ENCODE results near the gene NEU2. TPM values are rescaled to one million over a fixed set of nuclear protein-coding genes. Genes with fewer than 3 reads are reported as not detected.
"Not testable (repeated sequence)": the region's sequence is repeated elsewhere in the genome, so short reads cannot be mapped to it uniquely, and the experiment has no call there.

The NEU2 gene
- total and polyA plus RNA-seq, 3 experiments from 2014 or later: not detected

GRCh38 chr2:233013027-233013461 is 19.4 kb upstream of the NEU2 start, which contains the start of gene NGEF:
Gene NGEF, minus strand, starts transcription at chr2:233013256. Its CDS starts 38,366 bp downstream, at chr2:232974890.
- Mint-ChIP-seq H3K27ac (no peak within 1 kb of the TSS), H3K4me3 (no peak within 1 kb of the TSS), H3K36me3 (peaks cover 0 to 9% (median 0%) of the 10 kb centered on the region in 3 donors), H3K9me3 (peaks cover 0 to 5% (median 2%) of the 10 kb centered on the region in 5 donors), H3K27me3 (peaks cover 1 to 6% of the 10 kb centered on the region in 2 donors), H3K4me1 (no peaks in the 10 kb centered on the region)
- H3K4me3 ChIP-seq (ENCODE audit: low read length): no peak within 1 kb of the TSS
- H3K27ac ChIP-seq (ENCODE audit: low read depth, low read length): no peak within 1 kb of the TSS
- POLR2A ChIA-PET: no interaction called here
- no peaks in the 10 kb centered on the region for H3K27me3 ChIP-seq (ENCODE audit: insufficient read depth, low read length, poor library complexity, severe bottlenecking)
- no peak for DNase-seq
- H3K4me1 ChIP-seq (ENCODE audit: insufficient read depth, low read length): no peaks in the 10 kb centered on the region
- no peaks in the 10 kb centered on the region for H3K9me3 ChIP-seq (ENCODE audit: low read length)
- CTCF ChIA-PET: no interaction called here
- no peaks in the 10 kb centered on the region for H3K36me3 ChIP-seq (ENCODE audit: insufficient read depth, low read length)

- no peak for DNase-seq
- no peaks in the 10 kb centered on the region for H3K27me3 ChIP-seq (ENCODE audit: insufficient read depth, low read length, poor library complexity, severe bottlenecking)
- Mint-ChIP-seq H3K9me3 (peaks cover 0 to 5% (median 2%) of the 10 kb centered on the region in 5 donors), H3K4me3 (no peak overlapping the region), H3K4me1 (no peaks in the 10 kb centered on the region), H3K27ac (no peak overlapping the region), H3K27me3 (peaks cover 1 to 6% of the 10 kb centered on the region in 2 donors), H3K36me3 (peaks cover 0 to 9% (median 0%) of the 10 kb centered on the region in 3 donors)
- H3K27ac ChIP-seq (ENCODE audit: low read depth, low read length): no peak overlapping the region
- ChIA-PET CTCF (interaction anchor here (0.7 kb wide), 1 partner anchor 15 kb away, joined by 3 read pairs; no protein-coding TSS in a partner anchor), POLR2A (no interaction called here)
- H3K4me3 ChIP-seq (ENCODE audit: low read length): no peak overlapping the region
- no peaks in the 10 kb centered on the region for H3K36me3 ChIP-seq (ENCODE audit: insufficient read depth, low read length)
- no peaks in the 10 kb centered on the region for H3K4me1 ChIP-seq (ENCODE audit: insufficient read depth, low read length)
- H3K9me3 ChIP-seq (ENCODE audit: low read length): no peaks in the 10 kb centered on the region
Observed at GRCh38 chr2:233013650-233014049, 18.8 kb upstream of the NEU2 start.

DNA sequence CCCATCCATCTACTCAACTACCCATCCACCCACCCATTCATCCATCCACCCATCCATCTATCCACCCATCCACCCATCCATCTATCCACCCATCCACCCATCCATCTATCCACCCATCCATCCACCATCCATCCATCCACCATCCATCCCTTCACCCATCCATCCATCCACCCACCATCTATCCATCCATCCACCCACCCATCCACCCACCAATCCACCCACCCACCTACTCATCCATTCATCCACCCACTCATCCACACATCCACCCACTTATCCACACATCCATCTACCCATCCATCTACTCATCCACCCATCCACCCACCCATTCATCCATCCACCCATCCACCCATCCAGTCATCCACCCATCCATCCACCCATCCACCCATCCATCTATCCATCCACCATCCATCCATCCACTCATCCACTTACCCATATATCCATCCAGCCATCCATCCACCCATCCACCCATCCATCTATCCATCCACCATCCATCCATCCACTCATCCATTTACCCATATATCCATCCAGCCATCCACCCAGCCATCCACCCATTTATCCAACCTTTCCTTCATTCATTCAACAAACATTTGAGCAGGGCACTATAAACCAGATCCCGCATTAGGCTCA is 17.3 kb upstream of the NEU2 start:
- H3K27ac Mint-ChIP-seq: no peak overlapping the region
- no peaks in the 10 kb centered on the region for H3K36me3 ChIP-seq (ENCODE audit: insufficient read depth, low read length)
- H3K4me3 ChIP-seq (ENCODE audit: low read length): no peak overlapping the region
- peaks cover 0 to 5% (median 2%) of the 10 kb centered on the region in 5 donors for H3K9me3 Mint-ChIP-seq
- DNase-seq: no peak
- no peaks in the 10 kb centered on the region for H3K27me3 ChIP-seq (ENCODE audit: insufficient read depth, low read length, poor library complexity, severe bottlenecking)
- ChIA-PET POLR2A (no interaction called here), CTCF (no interaction called here)
- H3K36me3 Mint-ChIP-seq: peaks cover 0 to 9% (median 0%) of the 10 kb centered on the region in 3 donors
- no peaks in the 10 kb centered on the region for H3K4me1 ChIP-seq (ENCODE audit: insufficient read depth, low read length)
- H3K4me3 Mint-ChIP-seq: peak overlapping the region in 1 of 7 donors; percentile 21
- H3K27ac ChIP-seq (ENCODE audit: low read depth, low read length): no peak overlapping the region
- peaks cover 0 to 6% of the 10 kb centered on the region in 2 donors for H3K27me3 Mint-ChIP-seq
- no peaks in the 10 kb centered on the region for H3K4me1 Mint-ChIP-seq
- no peaks in the 10 kb centered on the region for H3K9me3 ChIP-seq (ENCODE audit: low read length)

GRCh38 chr2:233017947-233018346 is 14.5 kb upstream of the NEU2 start:
- ChIA-PET CTCF (no interaction called here), POLR2A (no interaction called here)

GRCh38 chr2:233019610-233020009 is 12.9 kb upstream of the NEU2 start:
- H3K4me3 Mint-ChIP-seq; H3K27ac Mint-ChIP-seq; H3K36me3 ChIP-seq (ENCODE audit: insufficient read depth, low read length); H3K9me3 ChIP-seq (ENCODE audit: low read length); H3K4me3 ChIP-seq (ENCODE audit: low read length); DNase-seq; H3K27me3 ChIP-seq (ENCODE audit: insufficient read depth, low read length, poor library complexity, severe bottlenecking); H3K4me1 Mint-ChIP-seq; H3K4me1 ChIP-seq (ENCODE audit: insufficient read depth, low read length); H3K9me3 Mint-ChIP-seq; H3K36me3 Mint-ChIP-seq; POLR2A ChIA-PET; CTCF ChIA-PET; H3K27me3 Mint-ChIP-seq; H3K27ac ChIP-seq (ENCODE audit: low read depth, low read length): not testable (repeated sequence)

More at GRCh38 chr2:233017947-233018346, 14.5 kb upstream of the NEU2 start:
- Histone ChIP-seq H3K4me1 (ENCODE audit: insufficient read depth, low read length) (no peaks in the 10 kb centered on the region), H3K27me3 (ENCODE audit: insufficient read depth, low read length, poor library complexity, severe bottlenecking) (no peaks in the 10 kb centered on the region), H3K36me3 (ENCODE audit: insufficient read depth, low read length) (no peaks in the 10 kb centered on the region), H3K4me3 (ENCODE audit: low read length) (no peak overlapping the region), H3K27ac (ENCODE audit: low read depth, low read length) (no peak overlapping the region), H3K9me3 (ENCODE audit: low read length) (no peaks in the 10 kb centered on the region)
- no peak overlapping the region for H3K27ac Mint-ChIP-seq
- no peaks in the 10 kb centered on the region for H3K4me1 Mint-ChIP-seq
- H3K36me3 Mint-ChIP-seq: peaks cover 0 to 9% (median 0%) of the 10 kb centered on the region in 3 donors
- H3K4me3 Mint-ChIP-seq: no peak overlapping the region
- peaks cover 0 to 5% (median 2%) of the 10 kb centered on the region in 5 donors for H3K9me3 Mint-ChIP-seq
- DNase-seq: no peak
- peaks cover 2 to 3% of the 10 kb centered on the region in 2 donors for H3K27me3 Mint-ChIP-seq

DNA sequence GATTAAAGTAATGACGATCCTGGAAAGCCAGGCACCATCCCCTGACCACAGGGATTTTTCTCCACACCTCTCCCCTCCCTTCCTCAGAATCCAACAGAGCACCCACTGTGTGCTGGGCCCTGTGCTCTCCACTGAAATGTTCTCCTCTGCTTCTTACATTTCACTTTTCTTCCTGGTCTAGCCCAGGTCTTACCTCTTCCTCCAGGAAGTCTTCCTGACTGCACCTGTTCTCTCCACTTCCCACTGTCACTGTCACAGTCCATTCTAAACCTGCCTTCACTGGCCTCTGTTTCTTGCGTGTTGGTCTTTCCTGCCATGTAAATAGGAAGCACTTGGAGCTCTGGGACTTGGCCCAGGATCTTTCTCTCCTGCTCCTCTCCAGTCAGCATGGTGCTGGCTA is 12.0 kb upstream of the NEU2 start:
- Histone ChIP-seq H3K4me1 (ENCODE audit: insufficient read depth, low read length) (no peaks in the 10 kb centered on the region), H3K4me3 (ENCODE audit: low read length) (no peak overlapping the region), H3K9me3 (ENCODE audit: low read length) (no peaks in the 10 kb centered on the region), H3K27me3 (ENCODE audit: insufficient read depth, low read length, poor library complexity, severe bottlenecking) (no peaks in the 10 kb centered on the region), H3K27ac (ENCODE audit: low read depth, low read length) (no peak overlapping the region), H3K36me3 (ENCODE audit: insufficient read depth, low read length) (no peaks in the 10 kb centered on the region)
- Mint-ChIP-seq H3K4me3 (no peak overlapping the region), H3K27ac (no peak overlapping the region), H3K36me3 (peaks cover 0 to 6% (median 0%) of the 10 kb centered on the region in 3 donors), H3K27me3 (peaks cover under 1 to 4% of the 10 kb centered on the region in 2 donors), H3K4me1 (no peaks in the 10 kb centered on the region), H3K9me3 (peaks cover 0 to 3% (median under 1%) of the 10 kb centered on the region in 5 donors)
- POLR2A ChIA-PET: no interaction called here
- CTCF ChIA-PET: no interaction called here
- no peak for DNase-seq

- no peaks in the 10 kb centered on the region for H3K4me1 Mint-ChIP-seq
- peaks cover 0 to 4% of the 10 kb centered on the region in 2 donors for H3K27me3 Mint-ChIP-seq
- H3K9me3 ChIP-seq (ENCODE audit: low read length): no peaks in the 10 kb centered on the region
- H3K9me3 Mint-ChIP-seq: peaks cover 0 to 3% (median 0%) of the 10 kb centered on the region in 5 donors
- POLR2A ChIA-PET: interaction anchor here (0.5 kb wide), 1 partner anchor 335 kb away, joined by 3 read pairs; no protein-coding TSS in a partner anchor
- no peak overlapping the region for H3K4me3 ChIP-seq (ENCODE audit: low read length)
- CTCF ChIA-PET: no interaction called here
- no peaks in the 10 kb centered on the region for H3K36me3 ChIP-seq (ENCODE audit: insufficient read depth, low read length)
- H3K4me3 Mint-ChIP-seq: no peak overlapping the region
- H3K27ac Mint-ChIP-seq: peak overlapping the region in 1 of 8 donors; percentile 38
- peaks cover 0 to 5% (median 0%) of the 10 kb centered on the region in 3 donors for H3K36me3 Mint-ChIP-seq
- peak in 1 of 5 donors; percentile 34 for DNase-seq
- H3K27ac ChIP-seq (ENCODE audit: low read depth, low read length): no peak overlapping the region
- H3K27me3 ChIP-seq (ENCODE audit: insufficient read depth, low read length, poor library complexity, severe bottlenecking): no peaks in the 10 kb centered on the region
- H3K4me1 ChIP-seq (ENCODE audit: insufficient read depth, low read length): no peaks in the 10 kb centered on the region
Observed at GRCh38 chr2:233021771-233022170, 10.7 kb upstream of the NEU2 start.

- H3K27me3 Mint-ChIP-seq: peaks cover 0 to 4% of the 10 kb centered on the region in 2 donors
- no peak for DNase-seq
- POLR2A ChIA-PET: no interaction called here
- peaks cover 0 to under 1% (median 0%) of the 10 kb centered on the region in 3 donors for H3K36me3 Mint-ChIP-seq
- Histone ChIP-seq H3K36me3 (ENCODE audit: insufficient read depth, low read length) (no peaks in the 10 kb centered on the region), H3K27me3 (ENCODE audit: insufficient read depth, low read length, poor library complexity, severe bottlenecking) (no peaks in the 10 kb centered on the region), H3K27ac (ENCODE audit: low read depth, low read length) (no peak overlapping the region), H3K4me1 (ENCODE audit: insufficient read depth, low read length) (no peaks in the 10 kb centered on the region), H3K4me3 (ENCODE audit: low read length) (no peak overlapping the region), H3K9me3 (ENCODE audit: low read length) (no peaks in the 10 kb centered on the region)
- CTCF ChIA-PET: no interaction called here
- no peaks in the 10 kb centered on the region for H3K4me1 Mint-ChIP-seq
- no peak overlapping the region for H3K4me3 Mint-ChIP-seq
- peaks cover 0 to 1% (median 0%) of the 10 kb centered on the region in 5 donors for H3K9me3 Mint-ChIP-seq
- no peak overlapping the region for H3K27ac Mint-ChIP-seq
Observed at GRCh38 chr2:233022561-233022960, 9.9 kb upstream of the NEU2 start.
